Esophagus muscularis mucosa (tissue), 4 donors: Measurements from ENCODE around the gene XYLT1.

ENCODE experiments used
- CTCF ChIP-seq, 3 experiments: fragments of 200-600 bp in 2 of 3; fragments of 450-650 bp in 1 of 3; sonication (generic) in 2 of 3; IDR thresholded peaks; one replicate each; pipeline ENCODE4 v1.5.1; 2017 to 2019; ENCODE audit warnings: antibody characterized with exemption in 3 of 3, mild to moderate bottlenecking in 2 of 3, moderate library complexity in 1 of 3
- EP300 ChIP-seq: sonication (generic); formaldehyde crosslinking; IDR thresholded peaks from one replicate; pipeline ENCODE4 v1.6.1; 2017; ENCODE audit warnings: antibody characterized with exemption
- POLR2A ChIP-seq: fragments of 450-650 bp; IDR thresholded peaks from one replicate; pipeline ENCODE4 v1.6.1; 2017; ENCODE audit warnings: antibody characterized with exemption, moderate library complexity, mild to moderate bottlenecking, low read depth
- POLR2AphosphoS5 ChIP-seq, 2 donors: sonication (generic); formaldehyde crosslinking; IDR thresholded peaks; one replicate each; pipeline ENCODE4 v1.6.1; 2017; ENCODE audit warnings: antibody characterized with exemption in 2 of 2

- TF ChIP-seq CTCF (IDR thresholded peaks at IDR 0.05) (no peak), EP300 (no peak), POLR2AphosphoS5 (IDR thresholded peaks at IDR 0.05) (no peak), POLR2A (no peak)
Measured at GRCh38 chr16:17193566-17194100, 277.1 kb downstream of the XYLT1 start.
